ENCODE results near the gene SOCS7.

SOCS7 gene

DNA sequence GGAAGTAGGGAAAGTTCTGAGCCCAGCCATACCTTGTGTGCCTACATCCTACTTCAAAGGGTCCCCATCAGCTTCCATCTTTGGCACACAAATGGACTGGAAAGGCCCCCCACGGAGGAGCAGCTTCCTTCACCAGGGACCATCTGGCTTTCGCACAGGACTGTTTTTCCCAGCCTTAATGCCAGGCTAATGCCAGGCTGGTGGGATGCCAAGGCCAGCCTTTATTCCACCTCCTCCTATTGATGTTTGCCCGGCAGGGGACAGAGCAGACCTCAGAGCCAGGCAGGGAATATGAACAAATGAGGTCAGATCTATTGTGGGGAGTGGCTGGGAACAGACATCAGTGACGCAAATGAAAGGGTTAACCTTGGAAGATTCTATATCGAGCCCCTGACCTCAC lies 13.6 kb upstream of the SOCS7 start:
- DNase-seq, result peak; percentile 26

DNA sequence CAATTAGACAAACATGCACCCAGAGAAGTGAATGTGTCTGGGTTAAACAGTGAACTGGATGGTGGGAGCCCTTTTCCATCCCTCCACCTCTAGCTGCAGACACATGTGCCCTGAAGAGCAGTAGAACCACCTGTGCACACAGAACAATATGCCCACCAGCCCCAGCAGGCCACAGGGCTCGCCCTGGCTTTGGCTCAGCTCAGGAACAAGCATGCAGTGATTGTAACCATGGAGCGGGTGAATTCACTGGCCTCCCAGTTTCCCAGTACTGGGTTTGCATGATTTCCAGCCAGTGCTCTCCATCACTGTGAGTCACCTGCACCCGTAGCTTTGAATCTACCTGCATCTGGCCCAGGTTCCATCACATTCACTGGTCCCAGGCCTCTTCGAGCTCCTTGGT lies 13.1 kb upstream of the SOCS7 start:
- no peak for DNase-seq

DNA sequence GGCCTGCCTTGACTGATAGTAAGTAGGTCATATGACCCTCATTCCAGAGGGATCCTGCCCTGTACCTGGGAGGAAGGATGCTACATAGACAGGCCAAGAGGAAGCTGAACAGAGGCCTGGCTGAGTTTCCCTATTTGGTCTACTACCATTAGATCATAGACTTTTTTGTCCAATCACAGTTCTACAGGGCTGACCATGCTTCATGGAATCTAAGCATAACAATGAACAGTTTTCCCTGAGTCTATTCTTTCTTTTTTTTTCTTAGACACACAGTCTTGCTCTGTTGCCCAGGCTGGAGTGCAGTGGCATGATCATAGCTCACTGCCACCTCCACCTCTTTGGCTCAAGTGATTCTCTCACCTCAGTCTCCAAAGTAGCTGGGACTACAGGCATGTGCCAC lies 11.8 kb upstream of the SOCS7 start:
- DNase-seq, result no peak

DNA sequence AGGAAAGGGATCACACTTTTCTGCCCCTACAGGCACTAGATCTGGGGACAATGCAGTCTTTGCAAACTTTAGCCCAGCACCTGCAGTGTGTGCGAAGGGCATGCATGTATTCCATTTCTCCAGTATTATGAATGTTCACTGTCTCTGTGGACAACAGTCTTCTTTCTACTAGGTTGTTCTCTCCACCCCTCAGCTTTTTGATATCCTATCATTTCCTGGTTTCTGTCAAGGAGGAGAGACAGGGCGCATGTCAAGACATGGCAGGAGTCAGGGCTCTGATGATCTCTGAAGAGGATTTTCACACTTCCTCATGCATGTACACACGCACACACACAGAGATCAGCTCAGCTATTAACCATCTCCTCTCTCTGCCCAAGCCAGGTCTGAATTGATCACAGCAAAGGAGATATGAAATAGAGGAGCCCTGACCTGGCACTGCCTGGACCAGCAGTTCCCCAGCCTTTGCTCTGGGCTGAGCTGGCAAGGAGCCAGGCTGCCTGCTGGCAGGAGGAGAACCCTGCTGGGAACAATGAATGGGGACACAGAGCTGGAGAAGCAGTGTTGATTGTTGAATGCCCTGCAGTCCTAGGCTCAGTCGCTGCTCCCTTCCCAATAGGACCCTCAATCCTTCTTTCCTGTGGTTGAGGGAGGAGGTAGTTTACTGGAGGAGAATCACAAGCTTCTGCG lies 10.5 kb upstream of the SOCS7 start:
- DNase-seq, result peak; percentile 89

DNA sequence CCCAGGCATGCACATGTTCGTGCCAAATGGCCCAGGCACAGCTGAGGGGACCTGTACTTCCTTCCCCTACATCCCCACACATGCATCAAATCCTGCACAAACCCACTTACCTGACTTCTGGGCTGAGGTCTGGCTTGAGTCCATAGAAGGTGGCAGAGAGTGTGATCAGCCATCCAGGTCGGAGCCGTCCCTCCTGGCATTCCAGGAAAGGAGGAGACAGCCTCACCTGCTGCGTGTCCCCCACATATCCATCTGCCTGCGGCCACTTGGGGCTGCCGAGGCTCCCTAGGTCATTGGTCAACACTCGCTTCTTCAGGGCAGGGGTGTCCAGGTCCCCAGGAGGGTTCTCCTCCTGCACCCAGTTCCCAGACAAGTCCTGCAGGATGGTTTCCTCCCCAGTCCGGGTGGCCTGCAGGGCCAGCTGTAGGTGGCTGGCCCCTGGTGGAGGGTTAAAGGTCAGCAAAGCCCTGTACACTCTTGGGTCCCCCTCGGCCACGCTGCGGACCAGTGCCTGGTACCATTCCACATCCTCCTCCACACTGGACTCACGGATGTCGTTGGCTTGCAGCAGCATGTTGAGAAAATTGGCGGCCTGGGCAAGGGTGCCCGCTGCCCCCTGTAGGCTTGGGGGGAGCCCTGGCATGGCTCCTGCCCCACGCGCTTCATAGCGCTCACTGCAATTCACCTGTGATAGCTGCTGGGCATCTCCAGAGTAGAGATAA lies 8.6 kb upstream of the SOCS7 start:
- no peak for DNase-seq

DNA sequence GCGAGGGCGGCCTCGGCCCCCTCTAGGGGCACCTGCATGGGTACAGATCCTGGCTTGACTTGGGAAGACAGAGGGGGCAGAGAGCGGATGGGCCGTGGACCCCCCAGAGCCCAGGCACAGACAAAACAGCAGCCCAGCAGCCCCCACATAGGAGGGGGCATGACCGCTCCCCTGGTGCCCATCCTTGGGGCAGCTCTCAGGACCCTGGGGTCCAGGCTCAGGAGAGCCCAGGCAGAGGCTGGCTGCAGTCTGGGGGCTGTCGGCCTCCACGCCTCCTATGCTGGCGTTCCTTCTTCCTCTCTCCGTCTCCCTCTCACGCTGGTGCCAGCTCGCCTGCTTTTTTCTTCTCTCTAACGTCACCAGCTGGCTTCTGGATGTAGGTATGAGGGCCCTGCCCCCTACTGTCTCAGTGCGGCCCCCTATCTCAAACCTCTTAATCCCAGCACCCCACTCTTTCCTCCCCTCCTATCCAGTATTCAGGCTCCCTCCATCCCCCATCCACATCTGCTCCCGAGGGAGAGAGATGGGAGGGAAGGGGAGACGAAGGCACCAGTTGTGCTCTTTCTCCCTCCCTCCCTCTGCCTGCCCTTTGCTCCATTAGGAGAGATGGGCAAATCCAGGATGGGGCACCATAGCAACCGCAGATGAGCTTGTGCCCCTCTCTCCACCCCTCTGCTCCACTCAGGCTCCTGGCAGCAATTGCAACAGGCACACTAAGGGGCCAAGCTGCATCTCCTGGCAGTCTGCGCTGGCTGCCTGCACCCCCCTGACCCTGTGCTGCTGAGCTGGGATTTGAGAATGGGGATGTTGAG lies 7.8 kb upstream of the SOCS7 start, which contains the start of gene GPR179:
Gene GPR179 (minus strand): TSS at position 349 of the 812 bp plus-strand sequence. CDS start 167 bp downstream, at position 182.
- DNase-seq, result no peak

DNA sequence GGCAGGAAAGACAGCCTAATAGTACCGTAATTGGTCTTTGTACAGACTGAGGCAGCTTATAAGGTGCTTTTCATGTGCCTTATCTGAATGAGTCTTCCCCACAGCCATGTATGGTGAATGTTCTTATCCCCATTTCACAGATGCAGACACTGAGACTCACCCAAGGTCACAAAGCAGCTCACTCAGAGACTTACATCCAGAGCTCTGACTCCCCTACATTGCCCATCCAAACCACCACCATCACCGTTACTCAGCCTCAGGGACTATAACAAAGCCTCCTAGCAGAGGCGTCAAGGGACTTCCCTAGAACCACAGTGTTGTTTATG lies 7.3 kb upstream of the SOCS7 start:
- no peak for DNase-seq

DNA sequence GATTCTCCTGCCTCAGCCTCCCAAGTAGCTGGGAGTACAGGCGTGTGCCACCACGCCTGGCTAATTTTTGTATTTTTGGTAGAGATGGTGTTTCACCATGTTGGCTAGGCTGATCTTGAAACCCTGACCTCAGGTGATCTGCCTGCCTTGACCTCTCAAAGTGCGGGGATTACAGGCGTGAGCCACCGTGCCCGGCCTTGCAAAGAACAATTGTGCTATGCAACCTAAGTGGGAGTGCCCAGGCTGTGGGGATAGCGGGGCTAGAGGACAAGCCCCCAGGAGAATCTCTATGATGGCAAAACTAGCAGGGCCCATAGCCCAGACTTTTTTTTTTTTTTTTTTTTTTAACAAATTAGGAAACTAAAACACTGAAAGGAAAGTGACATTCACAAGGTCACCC lies 5.9 kb upstream of the SOCS7 start:
- DNase-seq, result no peak

DNA sequence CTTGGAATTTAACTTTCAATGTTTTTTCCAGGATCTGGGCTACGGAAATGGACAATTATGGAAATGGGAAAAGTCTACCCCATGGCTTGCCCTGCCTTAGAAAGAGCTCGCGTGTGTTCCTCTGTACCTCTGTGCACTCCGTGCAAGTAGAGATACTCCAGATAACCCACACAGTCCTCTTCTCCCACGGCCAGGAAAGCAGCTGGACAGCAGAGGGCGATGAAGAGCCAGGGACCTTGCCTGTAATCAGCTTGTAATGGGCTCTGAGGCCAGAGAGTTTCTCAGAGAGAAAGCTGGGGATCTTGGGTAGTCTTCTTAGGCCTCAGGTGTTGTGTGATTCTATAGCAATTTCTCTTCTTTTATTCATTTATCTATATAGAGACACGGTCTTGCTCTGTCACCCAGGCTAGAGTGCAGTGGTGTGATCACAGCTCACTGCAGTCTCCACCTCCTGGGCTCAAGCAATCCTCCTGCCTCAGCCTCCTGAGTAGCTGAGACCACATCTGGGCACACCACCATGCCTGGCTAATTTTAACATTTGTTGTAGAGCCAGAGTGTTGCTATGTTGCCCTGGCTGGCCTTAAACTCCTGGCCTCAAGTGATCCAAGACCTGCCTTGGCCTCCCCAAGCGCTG lies 2.4 kb upstream of the SOCS7 start:
- DNase-seq, result peak; percentile 89

DNA sequence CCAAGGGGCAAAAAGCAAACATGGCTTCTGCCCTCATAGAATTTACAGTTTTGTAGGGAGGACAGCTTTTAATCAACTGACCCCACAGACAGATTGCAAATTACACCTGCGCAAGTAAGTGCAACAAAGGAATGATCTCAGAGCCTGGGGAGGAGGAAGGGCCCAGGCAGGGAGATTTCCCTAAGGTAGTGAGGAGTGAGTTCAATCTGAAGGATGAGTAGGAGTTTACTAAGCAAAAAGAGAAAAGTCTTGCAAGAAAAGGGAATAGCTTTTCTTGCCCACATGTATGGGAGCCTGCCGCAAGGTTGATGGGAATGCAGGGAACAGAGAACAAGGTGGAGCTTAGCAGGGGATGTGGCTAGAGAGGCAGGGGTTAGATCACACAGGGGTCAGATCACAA lies 1.6 kb upstream of the SOCS7 start:
- DNase-seq, result no peak

DNA sequence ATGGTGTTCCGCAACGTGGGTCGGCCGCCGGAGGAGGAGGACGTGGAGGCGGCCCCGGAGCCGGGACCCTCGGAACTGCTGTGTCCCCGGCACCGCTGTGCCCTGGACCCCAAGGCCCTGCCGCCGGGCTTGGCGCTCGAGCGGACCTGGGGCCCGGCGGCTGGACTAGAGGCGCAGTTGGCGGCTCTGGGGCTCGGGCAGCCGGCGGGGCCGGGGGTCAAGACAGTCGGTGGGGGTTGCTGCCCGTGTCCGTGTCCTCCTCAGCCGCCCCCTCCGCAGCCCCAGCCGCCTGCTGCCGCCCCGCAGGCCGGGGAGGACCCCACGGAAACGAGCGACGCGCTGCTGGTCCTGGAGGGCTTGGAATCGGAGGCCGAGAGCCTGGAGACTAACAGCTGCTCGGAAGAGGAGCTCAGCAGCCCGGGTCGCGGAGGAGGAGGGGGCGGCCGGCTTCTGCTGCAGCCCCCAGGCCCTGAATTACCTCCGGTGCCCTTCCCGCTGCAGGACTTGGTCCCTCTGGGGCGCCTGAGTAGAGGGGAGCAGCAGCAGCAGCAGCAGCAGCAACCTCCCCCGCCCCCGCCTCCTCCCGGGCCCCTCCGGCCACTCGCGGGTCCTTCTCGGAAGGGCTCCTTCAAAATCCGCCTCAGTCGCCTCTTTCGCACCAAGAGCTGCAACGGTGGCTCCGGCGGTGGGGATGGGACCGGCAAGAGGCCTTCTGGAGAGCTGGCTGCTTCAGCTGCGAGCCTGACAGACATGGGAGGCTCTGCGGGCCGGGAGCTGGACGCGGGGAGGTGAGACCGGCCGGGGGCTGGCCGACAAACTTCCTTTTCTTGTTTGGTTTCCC lies 821 bp downstream of the SOCS7 start:
- peak; percentile 43 for DNase-seq

DNA sequence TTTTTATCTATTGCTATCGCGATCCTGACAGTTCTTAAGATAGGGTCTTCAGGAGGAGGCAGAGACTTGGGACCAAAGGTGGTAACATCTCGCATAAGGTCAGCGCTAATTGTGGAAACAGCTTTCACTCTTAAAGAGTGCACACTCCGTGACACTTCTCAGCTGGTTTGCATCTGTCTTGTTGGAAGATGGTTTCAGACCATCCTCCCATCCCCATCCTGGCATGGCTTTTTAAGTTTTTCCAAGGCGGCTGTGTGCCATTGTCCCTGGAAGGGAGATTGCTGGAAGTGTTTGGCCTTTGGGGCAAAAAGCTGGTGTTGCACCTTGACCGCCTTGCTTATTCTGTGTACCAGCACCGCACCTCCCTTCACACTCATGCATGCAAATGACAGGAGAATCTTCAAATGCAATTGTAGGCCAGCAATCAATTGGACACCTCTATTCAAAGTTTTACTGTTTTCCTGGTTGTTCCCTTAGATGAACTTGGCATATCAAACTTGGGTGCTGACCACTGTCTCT lies 1.5 kb downstream of the SOCS7 start:
- DNase-seq, result no peak

DNA sequence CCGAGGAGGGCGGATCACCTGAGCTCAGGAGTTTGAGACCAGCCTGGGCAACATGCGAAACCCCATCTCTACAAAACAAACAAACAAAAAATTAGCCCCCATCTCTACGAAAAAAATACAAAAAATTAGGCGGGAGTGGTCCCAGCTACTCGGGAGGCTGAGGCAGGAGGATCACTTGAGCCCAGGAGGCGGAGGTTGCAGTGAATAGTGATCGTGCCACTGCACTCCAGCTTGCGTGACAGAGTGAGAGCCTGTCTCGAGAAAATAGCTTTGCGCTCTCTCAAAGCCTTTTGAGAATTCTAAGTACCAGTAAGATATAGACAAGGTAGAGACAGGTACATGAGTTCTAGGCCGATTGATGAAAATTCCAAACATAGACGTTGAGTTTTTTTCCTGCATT lies 2.0 kb downstream of the SOCS7 start:
- DNase-seq, result no peak

DNA sequence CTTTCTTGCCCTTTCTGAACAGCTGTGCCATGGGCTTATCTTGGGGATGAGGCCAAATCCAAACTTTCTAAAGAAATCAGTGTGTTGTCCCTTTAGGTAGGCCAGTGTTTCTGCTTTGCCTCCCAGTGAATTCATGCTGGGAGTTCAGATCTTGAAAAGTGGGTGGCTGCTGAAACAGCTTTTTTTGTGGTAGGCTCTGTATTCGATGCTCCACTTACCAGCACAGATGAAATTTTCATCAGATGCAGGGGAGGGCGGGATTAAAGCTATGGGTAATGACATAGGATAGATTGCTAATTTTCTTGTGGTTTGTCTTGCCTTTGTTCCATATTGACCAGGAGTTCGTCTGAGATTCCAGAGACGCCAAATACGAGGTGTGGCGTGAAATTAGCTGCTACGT lies 2.8 kb downstream of the SOCS7 start:
- DNase-seq, result no peak

DNA sequence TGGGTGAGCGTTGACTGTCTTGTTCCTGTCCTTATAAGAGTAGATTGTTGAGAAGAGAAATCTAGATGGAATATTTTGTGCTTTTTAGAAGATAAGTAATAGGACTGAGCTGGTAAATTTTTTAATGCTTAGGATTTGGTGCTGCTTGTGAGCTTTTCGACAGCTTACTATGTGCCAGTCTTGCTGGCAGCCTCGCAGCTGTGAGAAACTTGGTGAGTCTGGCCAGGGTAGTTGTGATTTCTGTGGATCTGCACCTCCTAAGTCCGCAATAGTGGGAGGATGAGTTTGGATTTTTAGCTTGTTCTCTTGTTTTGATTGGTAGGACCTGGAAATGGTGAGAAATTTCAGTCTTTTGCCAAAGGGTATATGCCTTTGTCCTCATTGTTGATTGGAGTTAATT lies 3.6 kb downstream of the SOCS7 start:
- no peak for DNase-seq

DNA sequence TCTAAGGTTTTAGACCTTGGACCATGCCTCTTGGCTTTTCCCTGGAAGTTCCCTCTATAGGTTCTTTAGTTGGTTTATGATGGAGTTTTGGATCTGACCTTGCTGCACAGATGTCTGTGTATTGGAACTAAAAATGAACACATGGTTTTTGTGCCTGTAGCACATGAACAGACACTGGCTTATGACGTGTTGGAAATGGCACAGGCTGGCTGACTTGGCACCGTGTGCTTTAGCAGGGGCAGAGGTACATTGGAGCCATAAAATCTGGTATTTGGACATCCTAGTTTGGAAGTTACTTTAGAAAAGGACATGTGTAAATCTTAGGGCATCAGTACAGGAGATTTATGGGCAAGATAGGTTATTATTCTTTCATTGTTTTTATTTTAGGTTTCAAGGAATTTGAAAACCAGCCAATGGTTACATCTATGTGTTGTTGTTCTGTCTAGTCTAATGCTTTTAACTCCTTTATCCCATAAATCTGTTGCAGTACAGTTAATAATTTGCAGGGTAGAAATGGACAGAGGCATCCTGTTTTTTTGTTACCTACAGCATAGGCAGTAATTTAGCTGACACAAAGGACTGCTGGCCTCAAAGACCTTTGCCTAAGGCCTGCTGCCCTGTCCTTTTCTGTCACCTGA lies 6.0 kb downstream of the SOCS7 start:
- no peak for DNase-seq

DNA sequence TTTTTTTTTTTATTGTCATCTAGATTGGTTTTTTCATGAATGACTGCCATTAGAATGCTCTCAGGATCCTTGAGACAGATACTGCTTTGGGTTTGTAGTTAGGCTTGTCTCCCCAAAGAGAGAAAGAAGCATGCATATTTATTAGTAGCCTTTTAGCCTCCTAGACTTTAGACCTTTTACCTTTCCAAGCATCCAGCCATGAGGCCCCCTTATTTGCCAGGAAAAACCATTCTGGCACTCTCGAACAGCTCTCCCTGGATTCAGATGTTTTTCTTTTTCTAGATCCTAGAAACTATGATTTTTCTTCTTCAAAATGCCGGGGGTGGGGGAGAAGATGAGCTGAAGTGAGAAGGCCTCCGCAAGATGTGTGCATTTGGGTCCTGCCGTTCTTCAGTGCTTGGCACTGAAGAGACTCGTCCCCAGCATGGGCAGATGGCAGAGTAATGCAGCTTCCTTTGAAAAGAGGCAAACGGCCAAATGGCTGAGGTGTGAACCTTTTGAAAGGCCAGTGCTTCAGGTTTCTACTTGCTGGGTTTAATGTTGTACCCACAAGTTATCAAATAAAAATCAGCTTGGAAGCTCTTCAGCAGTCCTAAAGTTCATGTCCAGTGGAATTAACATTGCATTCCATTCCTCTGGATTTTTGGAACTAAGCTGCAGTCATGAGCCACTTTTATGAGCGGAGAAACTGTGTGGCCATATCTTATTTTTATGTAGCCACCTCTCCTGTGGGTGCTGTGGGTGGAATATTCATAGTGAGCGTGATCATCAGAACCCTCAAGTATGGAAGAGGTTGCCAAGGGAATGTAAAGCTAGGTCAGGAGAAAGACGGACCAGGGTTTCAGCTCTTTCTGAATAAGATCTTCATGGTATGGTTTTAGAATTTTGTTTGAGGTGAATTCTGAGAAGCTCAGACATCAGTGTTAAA lies 7.2 kb downstream of the SOCS7 start:
- DNase-seq, result no peak

DNA sequence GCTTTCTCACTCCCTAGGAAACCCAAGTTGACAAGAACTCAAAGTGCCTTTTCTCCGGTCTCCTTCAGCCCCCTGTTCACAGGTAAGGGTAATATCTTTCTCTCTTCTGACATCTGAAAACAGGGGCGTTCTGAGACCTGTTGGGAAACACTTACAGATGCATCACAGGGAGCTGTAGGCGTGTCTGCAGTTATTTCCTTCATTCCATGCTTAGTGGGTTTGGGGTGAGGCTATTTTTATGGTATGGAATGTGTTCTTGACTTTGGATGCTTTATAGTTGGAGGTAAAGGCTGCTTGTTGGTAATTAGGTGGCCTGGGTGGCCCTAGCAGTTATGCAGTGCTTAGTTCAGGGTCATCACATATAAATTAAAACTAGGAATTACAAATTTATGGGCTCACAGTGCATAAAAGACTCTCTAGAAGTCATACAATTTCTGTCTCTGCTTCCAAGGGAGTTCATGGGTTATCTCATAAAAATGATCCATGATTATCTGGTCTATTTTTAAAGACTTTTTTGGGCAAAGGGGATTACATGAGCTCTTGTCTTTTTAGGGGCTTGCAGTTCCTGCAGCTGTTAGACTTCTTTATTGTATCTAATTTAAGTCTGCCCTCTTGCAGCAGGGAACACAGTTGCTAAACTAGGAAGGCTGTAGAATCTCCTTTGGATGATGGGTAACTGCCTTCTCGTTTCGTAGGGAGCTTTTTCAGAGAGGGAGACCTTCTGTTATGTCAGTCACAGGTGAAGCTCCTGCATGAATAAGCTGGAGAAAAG lies 10.2 kb downstream of the SOCS7 start:
- DNase-seq, result no peak

DNA sequence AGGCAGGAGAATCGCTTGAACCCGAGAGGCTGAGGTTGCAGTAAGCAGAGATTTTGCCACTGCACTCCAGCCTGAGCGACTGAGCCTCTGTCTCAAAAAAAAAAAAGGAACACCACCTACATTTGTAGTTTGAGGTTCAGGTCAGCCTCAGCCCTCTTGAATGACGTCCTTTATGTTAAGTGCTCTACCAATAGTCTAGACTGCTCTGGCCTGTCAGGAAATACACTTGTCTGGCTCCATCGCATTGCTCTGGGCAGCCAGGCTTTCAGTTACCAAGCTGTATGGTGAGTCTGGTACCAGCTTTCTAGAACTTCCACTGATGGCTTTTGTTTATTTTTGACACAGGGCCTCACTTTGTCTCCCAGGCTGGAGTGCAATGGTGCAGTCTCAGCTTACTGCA lies 11.4 kb downstream of the SOCS7 start:
- DNase-seq, result no peak

DNA sequence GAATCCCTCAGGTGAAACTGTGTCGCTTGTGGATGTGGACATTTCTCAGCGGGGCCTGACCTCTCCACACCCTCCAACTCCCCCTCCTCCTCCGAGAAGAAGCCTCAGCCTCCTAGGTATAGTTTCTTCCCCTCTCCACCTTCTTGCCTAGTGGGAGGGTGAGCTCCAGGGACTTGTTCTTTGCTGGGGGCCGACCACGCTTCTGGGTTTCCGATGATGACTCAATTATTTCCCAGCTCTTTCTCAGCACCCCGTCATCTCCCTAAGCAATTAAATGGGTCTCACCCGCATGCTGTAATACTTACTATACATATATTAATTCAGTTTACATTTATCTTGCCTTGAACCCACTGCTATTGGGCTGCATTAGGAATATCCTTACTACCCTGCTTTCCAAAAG lies 13.1 kb downstream of the SOCS7 start:
- no peak for DNase-seq
